ENCODE measurements around the gene SPTB. TPM values are rescaled to one million over a fixed set of nuclear protein-coding genes. Genes with fewer than 3 reads are reported as not detected.
A peak's percentile ranks its signal among the peaks of the same experiment; 100 is the strongest.
"Not testable (repeated sequence)": the region's sequence is repeated elsewhere in the genome, so short reads cannot be mapped to it uniquely, and the experiment has no call there.

Gene SPTB
- 4.3 and 4.6 TPM in 2 replicates for total RNA-seq
- polyA plus RNA-seq (2012) = 1.3 TPM

DNA sequence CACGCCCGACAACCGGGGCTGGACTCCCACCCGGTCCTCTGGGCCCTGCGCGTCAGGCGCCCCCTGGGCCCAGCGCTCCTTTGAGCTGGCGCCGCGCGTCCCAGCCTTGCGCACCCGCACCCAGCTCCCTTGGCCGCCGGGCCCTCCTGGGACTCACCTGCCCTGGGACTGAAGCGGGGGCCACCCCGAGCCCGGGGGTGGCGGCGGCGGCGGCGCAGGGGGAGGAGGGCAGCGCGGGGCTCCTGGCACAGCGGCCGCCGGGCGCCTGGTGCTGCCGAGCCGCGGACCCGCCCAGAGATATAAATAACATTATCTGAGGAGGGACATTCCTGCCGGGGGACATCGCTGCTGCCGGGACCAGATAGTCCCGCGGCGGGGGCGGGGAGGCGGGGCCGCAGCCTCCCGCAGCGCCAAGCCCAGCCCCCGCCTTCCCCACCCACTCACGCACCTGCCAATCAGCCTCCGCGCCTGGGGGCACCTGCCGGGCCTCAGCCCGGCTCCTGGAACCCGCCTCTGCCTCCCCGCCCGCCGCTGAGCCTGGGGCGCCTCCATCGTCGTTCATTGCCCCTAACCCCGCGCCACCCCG is at the start of gene SPTB:
TSS of gene SPTB (minus strand) at position 273 of the 586 bp plus-strand sequence. CDS start 56,813 bp downstream, outside the sequence.
- peak; percentile 44 for DNase-seq (ENCODE audit: low read depth)

DNA sequence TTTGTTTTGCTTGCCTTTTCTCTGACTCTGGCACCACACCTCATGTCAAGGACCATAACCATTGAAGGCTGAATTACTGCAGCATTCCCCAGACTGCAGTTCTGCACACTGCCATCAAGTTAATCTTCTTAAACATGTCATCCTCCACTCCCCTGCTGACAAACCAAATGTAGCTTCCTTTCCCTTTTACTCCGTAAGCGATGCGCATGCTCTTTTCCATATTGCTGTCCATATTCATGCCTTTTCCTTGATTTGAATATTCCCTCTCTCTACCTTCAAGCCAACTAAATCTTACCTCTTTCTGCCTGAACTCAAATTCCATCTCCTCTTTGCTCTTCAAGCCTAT is 49.3 kb upstream of the SPTB start:
- no peak for DNase-seq (ENCODE audit: low read depth)

DNA sequence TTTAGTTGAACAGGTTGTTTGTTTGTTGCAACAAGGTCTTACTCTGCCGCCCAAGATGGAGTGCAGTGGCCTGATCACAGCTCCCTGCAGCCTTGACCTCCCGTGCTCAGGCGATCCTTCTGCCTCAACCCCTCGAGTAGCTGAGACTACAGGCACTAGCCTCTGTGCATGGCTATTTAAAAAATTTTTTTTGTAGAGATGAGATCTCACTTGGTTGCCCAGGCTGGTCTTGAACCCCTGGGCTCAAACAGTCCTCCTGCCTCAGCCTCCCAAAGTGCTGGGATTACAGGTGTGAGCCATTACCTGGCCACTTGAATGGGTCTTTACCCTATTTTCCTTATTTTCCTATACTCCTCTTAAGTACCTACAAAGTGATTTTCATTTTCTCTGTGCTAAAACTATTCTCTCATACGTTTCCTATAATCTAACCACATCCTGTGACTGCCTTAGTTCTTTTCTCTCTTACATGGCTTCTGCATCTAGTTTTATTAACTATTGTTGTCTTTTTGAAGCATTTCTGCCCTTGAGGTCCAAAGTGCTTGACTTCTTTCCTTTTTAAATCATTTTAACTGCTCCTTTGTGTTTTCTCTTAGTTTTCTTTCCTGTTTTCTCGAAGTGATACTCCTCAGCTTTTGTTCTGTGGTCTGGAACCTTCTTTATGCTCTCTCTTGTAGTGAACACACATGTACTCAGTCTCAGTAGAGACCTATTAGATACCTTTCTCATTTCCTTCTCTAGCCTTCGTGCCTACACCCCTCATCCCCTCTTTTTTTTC is 48.7 kb upstream of the SPTB start:
- no peak for DNase-seq (ENCODE audit: low read depth)

DNA sequence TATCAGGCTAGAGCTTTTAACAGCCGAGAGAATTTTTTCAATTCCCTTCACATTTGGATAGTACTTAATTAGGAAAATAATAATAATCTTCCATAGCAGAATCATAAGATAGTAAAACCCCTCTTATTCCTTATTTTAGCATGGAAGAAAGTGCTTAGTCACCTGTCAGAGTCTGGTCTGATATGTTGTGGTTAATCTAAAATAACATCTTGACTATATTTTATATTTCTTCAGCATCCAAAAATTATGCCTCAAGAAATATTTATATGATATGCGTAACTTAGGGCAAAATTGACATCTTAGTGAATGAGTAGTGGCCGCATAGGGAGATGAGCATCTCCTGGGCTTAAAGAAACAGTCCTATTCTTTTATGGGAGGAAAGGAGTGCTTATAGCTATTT is 47.3 kb upstream of the SPTB start:
- no peak for DNase-seq (ENCODE audit: low read depth)

DNA sequence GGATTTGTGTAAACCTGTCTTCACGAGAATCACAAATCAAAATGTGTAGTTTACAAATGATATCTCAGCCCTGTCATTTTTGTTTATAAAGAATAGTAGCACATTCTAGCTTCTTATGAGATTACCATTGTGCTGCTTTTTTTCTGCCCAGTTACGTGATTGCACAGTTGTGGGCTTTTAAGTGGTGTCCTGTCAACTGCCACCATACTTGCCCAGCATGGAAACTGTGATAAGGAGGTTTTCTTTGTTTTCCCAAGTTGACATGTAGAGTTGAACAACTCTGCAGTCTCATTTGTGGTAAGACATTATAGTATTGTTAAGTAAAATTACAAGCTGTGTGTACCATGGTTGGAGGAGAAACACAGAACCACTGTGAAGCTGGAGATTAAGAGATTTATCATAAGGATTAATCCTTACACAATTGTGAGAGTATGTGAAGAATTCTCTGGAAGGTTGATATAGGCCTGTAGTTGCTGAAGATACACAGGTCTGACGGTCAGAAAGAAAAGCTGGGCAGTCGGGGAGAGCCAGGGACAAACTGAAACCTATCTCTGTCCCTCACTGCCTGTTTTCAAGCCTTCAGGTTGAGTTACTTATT is 46.8 kb upstream of the SPTB start:
- DNase-seq (ENCODE audit: low read depth) = no peak

DNA sequence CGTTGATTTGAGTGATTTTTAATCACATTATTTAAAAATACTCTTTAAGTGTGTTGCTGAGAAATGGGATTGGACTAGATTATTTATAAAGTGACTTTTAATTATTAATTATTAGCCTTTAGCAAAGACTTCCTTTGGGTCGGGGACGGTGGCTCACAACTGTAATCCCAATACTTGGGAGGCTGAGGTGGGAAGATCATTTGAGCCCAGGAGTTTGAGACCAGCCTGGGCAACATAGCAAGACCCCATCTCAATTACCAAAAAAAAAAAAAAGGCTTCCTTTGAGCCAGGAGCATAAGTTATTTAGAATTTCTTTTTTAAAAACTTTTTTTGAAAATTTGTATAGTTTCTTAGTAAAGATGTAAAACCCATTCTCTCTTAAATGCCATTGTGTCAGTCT is 43.3 kb upstream of the SPTB start:
- DNase-seq (ENCODE audit: low read depth) = no peak

DNA sequence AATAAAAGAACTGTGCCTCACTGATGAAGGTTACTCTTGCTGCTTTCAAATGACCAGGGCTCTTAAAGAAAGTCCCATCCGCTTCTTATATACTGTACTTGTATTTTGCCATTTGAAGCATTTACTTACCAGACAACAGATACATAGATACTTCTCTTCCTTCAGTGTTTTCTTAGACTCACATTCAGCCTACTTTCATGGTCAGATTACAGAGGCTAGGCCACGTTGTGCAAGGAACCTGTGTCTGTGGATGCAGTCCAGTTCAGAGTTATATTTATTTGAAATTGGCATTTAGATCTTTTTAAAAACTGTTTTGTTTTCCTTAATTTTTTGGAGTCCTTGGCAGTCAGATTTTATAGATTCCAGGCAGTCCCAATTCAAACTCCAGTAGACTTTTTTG is 40.8 kb upstream of the SPTB start:
- DNase-seq (ENCODE audit: low read depth) = no peak

DNA sequence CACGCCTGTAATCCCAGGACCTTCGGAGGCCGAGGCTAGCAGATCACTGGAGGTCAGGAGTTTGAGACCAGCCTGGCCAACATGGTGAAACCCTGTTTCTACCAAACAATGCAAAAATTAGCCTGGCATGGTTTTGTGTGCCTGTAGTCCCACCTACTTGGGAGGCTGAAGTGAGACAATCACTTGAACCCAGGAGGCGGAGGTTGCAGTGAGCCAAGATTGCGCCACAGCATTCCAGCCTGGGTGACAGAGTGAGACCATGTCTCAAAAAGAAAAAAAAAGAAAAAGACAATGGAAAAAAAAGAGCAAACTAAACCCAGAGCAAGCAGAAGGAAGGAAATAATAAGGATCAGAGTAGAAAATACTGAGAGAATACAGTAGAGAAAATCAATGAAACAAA is 39.9 kb upstream of the SPTB start:
- peak; percentile 19 for DNase-seq (ENCODE audit: low read depth)

DNA sequence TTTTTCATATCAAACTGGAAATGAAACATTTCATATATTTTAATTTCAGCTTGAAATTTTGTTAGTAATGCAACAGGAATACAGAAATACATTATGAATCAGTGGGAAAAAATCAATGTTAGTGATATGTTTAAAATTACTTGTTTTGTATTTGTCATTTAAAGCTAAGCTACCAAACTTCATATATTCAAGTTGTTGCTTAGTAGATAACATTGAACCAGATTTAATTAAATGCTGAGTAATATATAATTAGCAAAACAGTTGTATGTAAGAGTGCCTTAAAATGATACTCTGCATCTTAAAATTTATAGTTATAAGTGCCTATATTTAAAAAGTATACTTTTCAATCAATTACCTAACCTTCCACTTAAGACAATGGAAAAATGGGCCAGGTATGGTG is 39.5 kb upstream of the SPTB start:
- no peak for DNase-seq (ENCODE audit: low read depth)

DNA sequence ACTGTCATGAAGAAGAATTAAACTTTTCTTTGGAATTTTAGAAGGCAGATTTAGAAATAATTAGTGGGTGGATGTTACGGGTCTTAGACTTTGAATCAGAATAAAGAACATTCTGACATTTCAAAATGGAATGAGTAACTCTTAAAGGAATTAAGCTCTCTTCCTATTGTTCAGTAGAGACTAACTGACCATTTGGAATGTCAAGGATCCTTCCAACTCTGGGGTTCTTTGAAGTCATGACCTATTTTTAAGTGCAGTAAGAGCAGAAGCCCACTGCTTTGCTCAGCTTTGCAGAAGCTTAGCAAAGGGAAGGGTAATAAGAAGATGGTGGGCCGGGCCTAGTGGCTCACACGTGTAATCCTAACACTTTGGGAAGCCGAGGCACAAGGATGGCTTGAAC is 38.5 kb upstream of the SPTB start:
- peak; percentile 76 for DNase-seq (ENCODE audit: low read depth)

DNA sequence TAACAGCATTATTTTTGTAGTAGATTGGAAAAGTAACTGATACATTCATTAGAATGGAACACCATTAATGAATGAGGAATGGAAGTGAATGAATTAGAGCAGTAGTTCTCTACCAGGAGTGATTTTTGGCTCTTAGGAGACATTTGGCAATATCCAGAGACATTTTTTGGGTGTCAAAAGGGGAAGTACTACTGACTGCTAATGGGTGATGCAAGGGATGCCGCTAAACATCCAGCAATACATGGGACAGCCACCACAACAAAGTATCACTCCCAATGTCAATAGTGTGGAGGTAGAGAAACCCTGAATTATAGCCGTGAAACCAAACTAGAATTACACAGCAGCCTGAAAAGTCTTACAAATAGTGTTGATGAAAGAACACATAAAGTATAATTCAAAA is 36.1 kb upstream of the SPTB start:
- no peak for DNase-seq (ENCODE audit: low read depth)

DNA sequence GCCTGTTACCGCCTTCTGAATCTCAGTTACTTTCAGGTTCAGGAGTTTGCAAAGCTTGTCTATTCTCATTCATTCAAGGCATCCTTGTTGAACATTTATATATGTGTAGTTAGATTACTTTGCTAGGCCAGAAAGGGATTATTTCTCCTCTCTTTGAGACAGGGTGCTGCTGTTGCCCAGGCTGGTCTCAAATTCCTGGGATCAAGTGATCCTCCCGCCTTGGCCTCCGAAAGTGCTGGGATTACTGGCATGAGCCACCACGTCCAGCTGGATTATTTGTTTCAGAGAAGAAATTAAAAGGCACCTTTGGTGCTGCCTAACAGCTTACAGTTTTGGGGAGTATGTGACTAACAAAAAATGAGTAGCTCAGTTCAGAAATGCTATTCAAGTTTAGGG is 35.3 kb upstream of the SPTB start:
- no peak for DNase-seq (ENCODE audit: low read depth)

DNA sequence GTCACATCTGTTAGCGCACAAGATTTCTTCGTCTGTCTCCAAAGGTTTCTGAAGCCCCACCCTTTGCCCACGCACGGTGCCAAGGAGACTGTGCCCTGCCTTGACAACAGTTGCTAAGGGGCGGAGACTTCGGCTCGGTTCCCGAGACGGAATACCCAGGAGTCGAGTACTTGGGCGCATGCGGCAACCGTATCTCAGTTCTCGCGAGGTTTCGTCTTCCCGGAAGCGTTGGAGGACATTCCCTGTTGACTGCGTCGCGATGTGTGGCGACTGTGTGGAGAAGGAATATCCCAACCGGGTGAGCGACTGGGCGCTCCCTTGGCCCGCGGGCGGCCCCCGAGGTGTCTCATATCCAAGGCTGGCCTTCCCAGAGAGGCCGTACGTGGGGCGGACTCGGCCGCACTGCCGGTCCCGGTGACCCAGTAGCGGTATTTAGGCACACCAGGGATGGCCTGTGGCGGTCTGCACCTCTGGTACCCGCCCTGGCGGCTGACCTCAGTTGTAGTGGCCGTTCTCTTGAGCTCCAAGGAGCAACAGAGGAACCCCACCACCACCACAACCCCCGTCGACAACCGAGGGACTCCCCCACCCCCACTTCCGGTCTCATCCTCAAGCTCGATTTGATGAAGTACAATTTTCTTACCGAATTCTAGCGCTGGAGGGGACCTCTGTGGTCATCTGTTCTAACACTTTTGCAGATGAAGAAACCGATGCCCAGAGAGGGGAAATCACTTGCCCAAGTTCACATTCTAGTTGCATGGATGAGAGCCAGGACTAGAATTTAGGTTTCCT is 34.7 kb upstream of the SPTB start, which contains the start of gene CHURC1:
TSS of gene CHURC1 (plus strand) at position 219 of the 792 bp plus-strand sequence. CDS start at position 260, 41 bp downstream.
- DNase-seq (ENCODE audit: low read depth) = peak; percentile 100

DNA sequence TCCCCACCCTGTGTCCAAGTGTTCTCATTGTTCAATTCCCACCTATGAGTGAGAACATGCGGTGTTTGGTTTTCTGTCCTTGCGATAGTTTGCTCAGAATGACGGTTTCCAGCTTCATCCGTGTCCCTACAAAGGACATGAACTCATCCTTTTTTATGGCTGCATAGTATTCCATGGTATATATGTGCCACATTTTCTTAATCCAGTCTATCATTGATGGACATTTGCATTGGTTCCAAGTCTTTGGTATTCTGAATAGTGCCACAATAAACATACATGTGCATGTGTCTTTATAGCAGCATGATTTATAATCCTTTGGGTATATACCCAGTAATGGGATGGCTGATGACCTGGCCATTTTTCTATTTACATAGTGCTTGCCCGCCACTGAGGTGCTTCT is 33.8 kb upstream of the SPTB start:
- not testable (repeated sequence) for DNase-seq (ENCODE audit: low read depth)

DNA sequence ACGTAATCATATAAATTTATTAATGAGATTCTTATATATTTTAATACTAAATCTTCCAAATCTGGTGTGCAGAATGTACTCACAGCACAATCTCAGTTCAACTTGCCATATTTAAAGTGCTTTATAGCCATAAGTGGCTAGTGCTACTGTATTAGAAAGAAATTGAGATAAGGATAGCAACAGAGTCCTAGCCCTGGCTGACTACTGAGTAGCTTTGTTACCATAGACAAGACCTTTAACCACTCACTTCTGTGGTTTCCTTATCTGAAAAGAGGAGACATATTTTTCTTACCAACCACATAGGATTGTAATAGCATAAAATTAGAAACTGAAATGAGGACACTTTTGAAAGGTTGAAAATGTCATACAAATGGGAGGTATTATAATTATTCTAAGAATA is 32.6 kb upstream of the SPTB start:
- no peak for DNase-seq (ENCODE audit: low read depth)

DNA sequence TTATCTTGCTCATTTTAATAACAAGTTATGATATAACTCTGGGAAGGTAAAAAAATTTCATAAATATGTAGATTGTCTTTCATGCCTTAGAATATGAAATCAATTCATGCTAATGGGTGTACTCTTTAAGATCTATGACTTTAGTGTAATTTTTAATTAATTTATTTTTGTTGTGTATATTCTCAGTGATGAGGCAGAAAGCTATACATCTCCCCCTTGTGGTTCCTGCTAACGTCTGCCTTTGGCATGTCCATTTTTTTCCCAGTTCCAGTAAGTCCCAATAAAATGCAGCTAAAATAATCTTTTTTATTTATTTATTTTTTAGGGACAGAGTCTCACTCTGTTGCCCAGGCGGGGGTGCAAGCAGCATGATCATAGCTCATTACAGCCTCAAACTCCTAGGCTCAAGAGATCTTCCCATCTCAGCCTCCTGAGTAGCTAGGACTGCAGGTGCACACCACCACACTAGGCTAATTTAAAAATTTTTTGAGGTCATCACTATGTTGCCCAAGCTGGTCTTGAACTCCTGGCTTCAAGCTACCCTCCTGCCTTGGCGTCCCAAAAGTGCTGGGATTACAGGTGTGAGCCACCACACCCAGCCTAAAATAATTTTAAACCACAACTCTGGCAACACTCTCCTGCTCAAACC is 31.3 kb upstream of the SPTB start:
- DNase-seq (ENCODE audit: low read depth) = peak; percentile 24

DNA sequence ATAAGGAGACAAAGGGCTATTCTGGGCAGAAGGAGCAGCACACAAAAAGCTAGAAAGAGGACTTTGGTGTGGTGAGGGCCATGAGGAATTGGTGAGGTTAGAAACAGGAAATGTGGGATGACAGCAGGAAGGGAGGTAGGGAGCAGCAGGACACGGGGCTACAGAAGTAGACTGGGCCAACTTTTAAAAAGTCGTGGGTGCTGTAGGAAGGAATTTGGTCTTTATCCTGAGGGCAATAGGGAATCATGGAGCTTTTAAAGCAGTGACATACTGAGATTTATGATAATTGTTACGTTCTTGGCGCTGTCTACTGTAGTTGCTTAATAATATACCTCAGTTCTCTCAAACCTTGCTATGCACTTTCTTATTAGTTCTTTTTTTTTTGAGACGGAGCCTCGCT is 26.3 kb upstream of the SPTB start:
- DNase-seq (ENCODE audit: low read depth) = no peak

DNA sequence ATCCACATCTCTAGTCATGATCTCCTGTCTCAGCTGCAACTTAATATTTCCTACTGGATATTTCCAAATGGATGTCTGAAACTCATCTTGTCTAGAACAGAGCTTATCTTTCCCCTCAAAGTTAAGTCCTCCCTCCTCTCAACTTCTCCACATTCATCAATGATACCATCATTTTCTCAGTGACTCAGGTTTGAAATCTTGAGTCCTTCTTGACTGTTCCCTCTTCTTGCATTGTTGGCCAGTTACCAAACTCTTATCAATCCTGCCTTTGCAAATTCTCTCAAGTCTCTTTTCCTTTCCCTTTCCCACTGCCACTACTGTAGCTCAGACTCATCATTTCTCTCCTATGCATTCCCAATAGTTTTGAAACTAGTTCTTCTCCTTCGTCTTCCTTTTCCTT is 20.3 kb upstream of the SPTB start:
- no peak for DNase-seq (ENCODE audit: low read depth)

DNA sequence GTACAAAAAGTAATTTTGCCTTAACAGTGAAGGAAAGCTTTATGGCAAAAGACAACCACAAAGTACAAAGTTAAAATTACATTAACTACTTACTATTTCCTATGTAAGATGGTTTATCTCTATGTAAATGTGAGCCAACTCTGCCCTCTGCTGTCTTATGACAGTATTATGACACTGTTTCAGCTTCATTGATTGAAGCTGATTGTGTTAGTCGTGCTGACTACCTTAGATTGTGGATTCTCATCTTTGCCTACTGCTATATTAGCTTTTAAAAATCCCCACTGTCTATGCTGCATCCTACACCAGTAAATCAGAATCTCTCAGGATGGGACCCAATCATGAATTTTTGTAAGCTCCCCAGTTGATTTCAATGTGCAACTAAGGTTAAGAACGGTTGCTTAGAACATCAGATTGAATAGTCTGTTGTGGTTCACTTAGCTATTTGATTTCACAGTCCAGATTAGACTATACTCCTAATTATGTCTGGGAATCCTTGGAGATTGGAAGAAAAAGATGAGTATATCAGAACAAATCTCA is 12.2 kb upstream of the SPTB start:
- peak; percentile 63 for DNase-seq (ENCODE audit: low read depth)

DNA sequence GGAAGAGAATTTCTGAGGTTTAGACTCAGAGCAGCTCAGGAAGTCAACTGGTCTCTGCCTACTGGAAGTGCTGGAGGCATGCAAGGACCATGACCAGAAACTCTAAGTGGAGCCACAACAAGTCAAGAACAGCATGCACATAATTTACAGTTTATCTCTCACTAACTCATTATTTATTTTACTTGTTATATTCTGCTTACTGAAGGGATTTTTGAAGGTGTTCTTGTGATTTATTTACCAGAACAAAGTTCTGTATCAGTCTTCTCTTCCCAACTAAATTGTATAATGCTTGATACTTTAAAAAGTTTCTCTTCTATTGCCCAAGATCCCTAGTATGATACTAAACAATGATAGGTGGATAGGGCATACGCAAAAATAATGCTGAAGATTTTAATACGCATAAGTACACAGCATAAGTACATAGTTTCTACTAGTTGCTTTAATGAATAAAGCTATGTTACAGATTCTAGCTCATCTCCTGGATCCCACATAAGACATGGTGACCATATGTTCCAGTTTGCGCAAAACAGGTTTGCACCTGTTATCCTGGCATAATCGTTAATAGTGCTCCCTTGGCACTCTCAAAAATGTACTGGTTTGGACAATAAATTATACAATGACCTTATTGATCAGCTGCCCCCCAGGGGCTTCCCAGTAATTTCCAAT is 11.6 kb upstream of the SPTB start:
- no peak for DNase-seq (ENCODE audit: low read depth)

DNA sequence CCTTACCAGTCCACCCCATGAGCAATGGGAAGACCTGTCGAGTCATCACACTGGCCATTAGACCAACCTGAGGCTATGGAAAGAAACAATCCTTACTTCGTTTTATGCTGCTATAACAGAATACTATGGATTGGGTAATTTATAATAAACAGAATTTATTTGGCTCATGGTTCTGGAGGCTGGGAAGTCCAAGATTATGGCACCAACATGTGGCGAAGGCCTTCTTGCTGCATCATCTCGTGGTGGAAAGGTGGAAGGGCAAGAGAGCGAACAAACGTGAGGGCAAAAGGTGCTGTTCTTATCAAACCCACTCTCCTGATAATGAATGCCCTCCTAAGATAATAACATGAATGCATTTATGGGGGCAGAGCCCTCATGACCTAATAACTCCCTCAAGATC is 9.6 kb upstream of the SPTB start:
- DNase-seq (ENCODE audit: low read depth) = no peak

Measured in myocyte (in vitro differentiated cells).